ENCODE data around the gene BICDL1. TPM values are rescaled to one million over a fixed set of nuclear protein-coding genes. Genes with fewer than 3 reads are reported as not detected.
"Not testable (repeated sequence)": the region's sequence is repeated elsewhere in the genome, so short reads cannot be mapped to it uniquely, and the experiment has no call there.

Gene BICDL1
- polyA plus RNA-seq, 4 donors = 29.9 to 39.4 (median 33.3) TPM

GRCh38 chr12:120000556-120000955 is 11.5 kb downstream of the BICDL1 start:
- no peak for DNase-seq (ENCODE audit: low read depth in 4 of 4, low spot score in 3 of 4)

- no peak for DNase-seq (ENCODE audit: low read depth in 4 of 4, low spot score in 3 of 4)
These were observed 17.4 kb downstream of the BICDL1 start for GRCh38 chr12:120006258-120006975.

- DNase-seq (ENCODE audit: low read depth in 4 of 4, low spot score in 3 of 4) = no peak
These were observed 18.2 kb downstream of the BICDL1 start for GRCh38 chr12:120007272-120007671.

DNA sequence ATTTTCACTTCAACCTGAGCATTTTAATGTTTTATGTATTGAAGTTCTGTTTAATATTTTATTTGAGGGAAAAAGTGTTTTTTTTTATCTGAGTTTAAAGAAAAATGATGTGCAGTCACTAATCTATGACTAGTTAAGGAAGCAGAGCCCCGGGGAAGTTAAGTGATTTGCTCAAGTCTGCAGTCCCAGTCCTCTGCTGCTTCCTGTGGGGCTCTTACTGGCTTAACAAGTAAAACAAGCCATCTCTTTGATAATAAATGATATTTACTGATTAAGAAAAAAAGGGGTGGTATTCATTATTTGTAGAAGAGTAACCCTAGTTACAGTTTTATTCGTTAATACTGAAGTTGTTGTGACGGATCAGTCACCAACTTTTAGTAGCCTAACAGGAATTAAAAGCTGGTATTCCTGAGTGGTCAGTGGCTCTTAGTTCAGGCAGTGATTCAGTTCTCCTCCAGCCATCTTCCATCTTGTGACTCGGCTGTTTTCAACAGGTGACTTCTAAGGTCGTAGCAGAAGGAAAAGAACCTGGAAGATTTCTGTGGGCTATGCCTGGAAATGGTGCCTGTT is 21.7 kb downstream of the BICDL1 start:
- DNase-seq (ENCODE audit: low read depth in 4 of 4, low spot score in 3 of 4) = no peak

GRCh38 chr12:120012067-120012621 is 23.1 kb downstream of the BICDL1 start:
- no peak for DNase-seq (ENCODE audit: low read depth in 4 of 4, low spot score in 3 of 4)

DNA sequence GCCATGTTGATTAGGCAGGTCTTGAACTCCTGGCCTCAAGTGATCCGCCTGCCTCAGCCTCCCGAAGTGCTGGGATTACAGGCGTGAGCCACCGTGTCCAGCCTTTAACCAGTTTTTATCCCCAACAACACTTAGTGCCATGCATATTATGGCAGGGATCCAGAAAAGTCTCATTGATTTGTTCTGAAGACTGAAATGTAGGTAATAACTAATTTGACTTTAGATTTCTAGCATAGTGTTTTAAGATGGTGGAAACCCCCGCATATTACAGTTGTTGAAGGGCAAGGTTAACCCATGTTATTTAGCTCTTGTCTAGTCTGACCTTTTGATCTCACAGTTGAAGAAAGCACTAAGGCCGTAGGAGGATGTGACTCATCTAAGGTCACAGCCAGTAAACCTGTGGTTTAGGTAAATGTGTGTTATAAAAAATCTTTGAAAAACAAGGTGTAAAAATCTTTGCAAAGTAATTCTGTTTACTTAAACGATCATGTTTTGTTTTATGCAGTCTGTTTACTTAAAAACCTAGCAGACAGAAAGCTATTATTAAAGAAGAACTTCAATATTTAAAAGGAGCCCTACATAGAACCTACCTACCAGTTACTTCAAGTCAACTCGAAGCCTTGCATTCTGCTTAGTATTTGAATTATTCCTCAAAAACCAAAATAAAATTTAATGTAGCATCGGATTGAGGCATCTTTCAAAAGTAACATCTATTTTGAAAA is 24.8 kb downstream of the BICDL1 start:
- no peak for DNase-seq (ENCODE audit: low read depth in 4 of 4, low spot score in 3 of 4)

- not testable (repeated sequence) for DNase-seq (ENCODE audit: low read depth in 4 of 4, low spot score in 3 of 4)
These were observed 25.3 kb downstream of the BICDL1 start for GRCh38 chr12:120014381-120014735.

DNA sequence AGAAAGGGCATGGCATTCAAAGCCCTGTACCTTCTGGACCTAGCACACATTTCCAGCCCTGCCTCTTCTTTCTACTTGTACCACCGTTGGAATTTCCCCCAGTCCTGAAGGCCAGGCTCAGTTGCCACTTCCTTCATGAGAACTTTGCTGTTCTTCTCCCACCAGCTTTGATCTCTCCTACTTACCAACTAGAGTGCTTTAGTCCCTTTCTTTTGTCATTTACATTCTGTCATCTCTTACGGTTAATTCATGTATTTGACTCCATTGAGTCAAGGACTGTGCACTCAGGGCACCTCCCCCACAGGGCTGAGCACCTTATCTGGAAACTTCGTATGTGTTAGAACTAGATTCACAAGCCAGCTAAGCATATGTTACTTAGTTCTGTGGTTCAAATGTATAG is 26.3 kb downstream of the BICDL1 start:
- no peak for DNase-seq (ENCODE audit: low read depth in 4 of 4, low spot score in 3 of 4)

- DNase-seq (ENCODE audit: low read depth in 4 of 4, low spot score in 3 of 4) = not testable (repeated sequence)
These were observed 27.2 kb downstream of the BICDL1 start for GRCh38 chr12:120016199-120016598.

DNA sequence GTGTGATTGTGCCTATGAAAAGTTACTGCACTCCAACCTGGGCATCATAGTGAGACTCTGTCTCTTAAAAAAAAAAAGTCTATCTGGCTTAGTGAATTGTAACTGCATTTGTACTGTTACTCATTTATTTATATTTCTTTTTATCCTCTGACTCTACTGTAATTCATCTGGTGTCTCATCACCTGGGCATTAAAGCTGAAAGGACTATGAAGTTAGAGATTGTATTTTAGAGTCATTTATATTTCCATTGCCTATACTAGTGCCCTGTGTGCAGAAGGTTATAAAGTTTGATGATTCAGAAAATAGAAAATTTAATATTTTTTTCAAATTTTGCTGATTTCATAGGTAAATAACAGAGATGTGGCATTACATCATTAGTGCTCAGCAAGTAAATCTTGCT is 30.2 kb downstream of the BICDL1 start:
- DNase-seq (ENCODE audit: low read depth in 4 of 4, low spot score in 3 of 4) = no peak

DNA sequence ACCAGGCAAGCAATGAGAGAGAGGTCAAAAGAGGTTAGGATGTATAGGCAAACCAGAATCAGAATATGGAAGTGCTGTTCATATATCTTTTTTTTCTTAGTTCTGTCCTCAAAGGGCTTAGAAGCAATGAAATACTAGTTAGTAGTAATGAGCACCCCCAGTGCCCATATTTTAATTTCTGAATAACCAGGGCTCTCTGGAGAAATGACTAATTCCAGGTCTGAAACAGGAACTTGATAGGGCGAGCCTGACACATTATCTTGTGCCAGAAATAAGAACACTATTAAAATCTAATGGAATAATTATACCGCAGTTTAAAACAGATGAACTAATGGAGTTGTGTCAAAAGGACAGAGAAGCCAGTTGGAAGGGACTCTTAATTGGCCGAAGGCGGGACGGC is 30.9 kb downstream of the BICDL1 start:
- DNase-seq (ENCODE audit: low read depth in 4 of 4, low spot score in 3 of 4) = no peak

GRCh38 chr12:120024193-120024592 is 35.2 kb downstream of the BICDL1 start:
- no peak for DNase-seq (ENCODE audit: low read depth in 4 of 4, low spot score in 3 of 4)

- no peak for DNase-seq (ENCODE audit: low read depth in 4 of 4, low spot score in 3 of 4)
These were observed 36.6 kb downstream of the BICDL1 start for GRCh38 chr12:120025640-120026039.

DNA sequence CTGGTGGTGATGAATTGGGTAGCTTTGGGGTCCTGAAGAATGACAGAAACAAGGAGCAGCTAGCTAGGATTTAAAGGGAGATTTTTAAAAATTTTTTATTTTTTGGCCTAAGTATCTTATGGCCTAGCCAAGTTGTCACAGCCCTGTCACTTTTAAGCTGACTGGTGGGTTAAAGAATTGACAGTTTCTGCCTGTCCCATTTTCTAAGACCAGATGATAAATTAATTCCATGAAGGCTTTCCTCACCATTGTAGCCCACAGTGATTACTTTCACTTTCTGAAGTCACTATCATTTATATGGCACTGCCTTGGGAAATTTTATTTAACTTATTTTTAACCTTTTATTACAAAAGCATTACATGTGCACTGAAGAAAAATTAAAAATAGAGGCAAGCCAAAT is 43.2 kb downstream of the BICDL1 start:
- DNase-seq (ENCODE audit: low read depth in 4 of 4, low spot score in 3 of 4) = no peak

GRCh38 chr12:120037851-120038250 is 48.8 kb downstream of the BICDL1 start:
- DNase-seq (ENCODE audit: low read depth in 4 of 4, low spot score in 3 of 4) = no peak

- DNase-seq (ENCODE audit: low read depth in 4 of 4, low spot score in 3 of 4) = no peak
These were observed 50.7 kb downstream of the BICDL1 start for GRCh38 chr12:120039711-120040110.

- DNase-seq (ENCODE audit: low read depth in 4 of 4, low spot score in 3 of 4) = no peak
These were observed 52.6 kb downstream of the BICDL1 start for GRCh38 chr12:120041386-120042231.

- DNase-seq (ENCODE audit: low read depth in 4 of 4, low spot score in 3 of 4) = not testable (repeated sequence)
These were observed 56.3 kb downstream of the BICDL1 start for GRCh38 chr12:120045367-120045766.

- DNase-seq (ENCODE audit: low read depth in 4 of 4, low spot score in 3 of 4) = no peak
These were observed 58.0 kb downstream of the BICDL1 start for GRCh38 chr12:120047072-120047471.

GRCh38 chr12:120048263-120048662 is 59.2 kb downstream of the BICDL1 start:
- no peak for DNase-seq (ENCODE audit: low read depth in 4 of 4, low spot score in 3 of 4)

- DNase-seq (ENCODE audit: low read depth in 4 of 4, low spot score in 3 of 4) = no peak
These were observed 60.4 kb downstream of the BICDL1 start for GRCh38 chr12:120049426-120049825.
